ENCODE measurements around the gene GGTA1. TPM values are rescaled to one million over a fixed set of nuclear protein-coding genes. Genes with fewer than 3 reads are reported as not detected.

GGTA1 gene
- total and polyA plus RNA-seq, 2 donors (not counting 1 experiment from before 2014, with no cell fraction given), result not detected

DNA sequence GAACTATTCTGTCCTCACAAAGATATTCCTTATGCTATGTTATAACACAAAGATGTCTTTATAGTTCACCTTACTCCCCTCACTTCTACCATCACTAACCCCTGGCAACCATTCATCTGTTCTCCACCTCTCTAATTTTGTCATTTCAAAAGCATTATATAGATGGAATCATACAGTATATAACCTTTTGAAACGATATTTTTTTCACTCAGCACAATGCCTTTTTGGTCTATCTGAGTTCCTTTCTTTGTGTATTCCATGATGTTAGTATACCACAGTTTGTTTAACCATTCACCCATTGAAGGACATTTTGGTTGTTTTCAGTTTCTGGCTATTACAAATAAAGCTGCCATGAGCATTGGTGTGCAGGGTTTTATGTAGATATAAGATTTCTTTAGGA, 93.7 kb downstream of the GGTA1 start:
- Histone ChIP-seq H3K27me3 (ENCODE audit: control insufficient read depth, insufficient read depth, low read length) (no peaks in the 10 kb centered on the region), H3K4me1 (ENCODE audit: control insufficient read depth, extremely low read depth, insufficient read depth, low read length) (no peaks in the 10 kb centered on the region), H3K36me3 (ENCODE audit: control insufficient read depth, insufficient read depth, low read length) (no peaks in the 10 kb centered on the region), H3K27ac (ENCODE audit: insufficient read depth, low read length) (no peak overlapping the region), H3K79me2 (ENCODE audit: control insufficient read depth, insufficient read depth, low read length) (no peaks in the 10 kb centered on the region), H3K4me2 (ENCODE audit: extremely low read depth, insufficient read depth, low read length) (no peak overlapping the region), H4K20me1 (ENCODE audit: control insufficient read depth, extremely low read depth, insufficient read depth, low read length) (no peaks in the 10 kb centered on the region), H2AFZ (ENCODE audit: low read length) (no peak overlapping the region), H3K9ac (ENCODE audit: insufficient read depth, low read length) (no peak overlapping the region), H3K9me3 (ENCODE audit: control insufficient read depth, insufficient read depth, low read depth, low read length) (no peaks in the 10 kb centered on the region), H3K4me3 (replicated peaks in 1 of 4; ENCODE audit: control extremely low read depth in 1 of 4, insufficient read depth in 1 of 4, low read depth in 3 of 4, low read length in 4 of 4) (no peak overlapping the region)
- TF ChIP-seq, protein P1, sequence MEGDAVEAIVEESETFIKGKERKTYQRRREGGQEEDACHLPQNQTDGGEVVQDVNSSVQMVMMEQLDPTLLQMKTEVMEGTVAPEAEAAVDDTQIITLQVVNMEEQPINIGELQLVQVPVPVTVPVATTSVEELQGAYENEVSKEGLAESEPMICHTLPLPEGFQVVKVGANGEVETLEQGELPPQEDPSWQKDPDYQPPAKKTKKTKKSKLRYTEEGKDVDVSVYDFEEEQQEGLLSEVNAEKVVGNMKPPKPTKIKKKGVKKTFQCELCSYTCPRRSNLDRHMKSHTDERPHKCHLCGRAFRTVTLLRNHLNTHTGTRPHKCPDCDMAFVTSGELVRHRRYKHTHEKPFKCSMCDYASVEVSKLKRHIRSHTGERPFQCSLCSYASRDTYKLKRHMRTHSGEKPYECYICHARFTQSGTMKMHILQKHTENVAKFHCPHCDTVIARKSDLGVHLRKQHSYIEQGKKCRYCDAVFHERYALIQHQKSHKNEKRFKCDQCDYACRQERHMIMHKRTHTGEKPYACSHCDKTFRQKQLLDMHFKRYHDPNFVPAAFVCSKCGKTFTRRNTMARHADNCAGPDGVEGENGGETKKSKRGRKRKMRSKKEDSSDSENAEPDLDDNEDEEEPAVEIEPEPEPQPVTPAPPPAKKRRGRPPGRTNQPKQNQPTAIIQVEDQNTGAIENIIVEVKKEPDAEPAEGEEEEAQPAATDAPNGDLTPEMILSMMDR (conservative IDR thresholded peaks at IDR 0.05 in 1 of 2, IDR thresholded peaks at IDR 0.05 in 1 of 2; ENCODE audit: low read depth in 1 of 2, low read length in 2 of 2), result no peak
- TF ChIP-seq EZH2 (IDR thresholded peaks at IDR 0.05; ENCODE audit: low read length, missing control alignments), result no peak
- DNase-seq (ENCODE audit: low read depth in 2 of 2), result no peak

Other genes starting within 250 kb of the GGTA1 start
- gene GSN, start 231.7 kb downstream of the GGTA1 start, total RNA-seq, result 326 and 588 TPM in 2 replicates
- 388 and 432 TPM in 2 replicates for gene GSN, start 231.7 kb downstream of the GGTA1 start, polyA plus RNA-seq
- gene STOM, start 129.6 kb downstream of the GGTA1 start, total RNA-seq, result 215 and 248 TPM in 2 replicates
- gene STOM, start 129.6 kb downstream of the GGTA1 start, polyA plus RNA-seq, result 224 and 536 TPM in 2 replicates
- 5.6 and 16.5 TPM in 2 replicates for gene DAB2IP, start 151.8 kb upstream of the GGTA1 start, total RNA-seq
- gene DAB2IP, start 151.8 kb upstream of the GGTA1 start, polyA plus RNA-seq, result 13.4 and 14.6 TPM in 2 replicates

Data from fibroblast of lung (primary cell).